ENCODE results near the gene PLCG2. TPM values are rescaled to one million over a fixed set of nuclear protein-coding genes. Genes with fewer than 3 reads are reported as not detected.

PLCG2 gene
- polyA plus RNA-seq, 1 experiment, result 0.22 TPM

- CTCF ChIA-PET, result no interaction called here
- TF ChIP-seq CTCF (IDR thresholded peaks at IDR 0.05; ENCODE audit: insufficient read depth, low read depth, low read length), result no peak
- no peaks in the 10 kb centered on the region for H3K36me3 ChIP-seq (ENCODE audit: control insufficient read depth, insufficient read depth, low read length)
- no peaks in the 10 kb centered on the region for H3K27me3 ChIP-seq (ENCODE audit: control insufficient read depth, insufficient read depth, low read length)
- POLR2A ChIA-PET, result no interaction called here
- no peak overlapping the region for H3K4me3 ChIP-seq (ENCODE audit: low read depth, low read length)
- no peak for DNase-seq (ENCODE audit: low read depth)
Measured at GRCh38 chr16:81987121-81987520, 208.0 kb downstream of the PLCG2 start.

- Histone ChIP-seq H3K36me3 (ENCODE audit: control insufficient read depth, insufficient read depth, low read length) (no peaks in the 10 kb centered on the region), H3K27me3 (ENCODE audit: control insufficient read depth, insufficient read depth, low read length) (no peaks in the 10 kb centered on the region), H3K4me3 (ENCODE audit: low read depth, low read length) (no peak overlapping the region)
- no peak for DNase-seq (ENCODE audit: low read depth)
- CTCF ChIA-PET, result no interaction called here
- no peak for TF ChIP-seq CTCF (IDR thresholded peaks at IDR 0.05; ENCODE audit: insufficient read depth, low read depth, low read length)
- POLR2A ChIA-PET, result no interaction called here
Measured at GRCh38 chr16:81987706-81988105, 208.6 kb downstream of the PLCG2 start.

GRCh38 chr16:81992859-81993258 lies 213.8 kb downstream of the PLCG2 start:
- H3K36me3 ChIP-seq (ENCODE audit: control insufficient read depth, insufficient read depth, low read length), result no peaks in the 10 kb centered on the region
- H3K4me3 ChIP-seq (ENCODE audit: low read depth, low read length), result no peak overlapping the region
- no peaks in the 10 kb centered on the region for H3K27me3 ChIP-seq (ENCODE audit: control insufficient read depth, insufficient read depth, low read length)
- DNase-seq (ENCODE audit: low read depth), result no peak
- ChIA-PET CTCF (no interaction called here), POLR2A (no interaction called here)
- no peak for TF ChIP-seq CTCF (IDR thresholded peaks at IDR 0.05; ENCODE audit: insufficient read depth, low read depth, low read length)

- CTCF ChIA-PET, result interaction anchor here (0.7 to 1.3 kb wide), 2 partner anchors 37 to 237 kb away, joined by 3 to 4 read pairs; no protein-coding TSS in a partner anchor
- POLR2A ChIA-PET, result no interaction called here
- TF ChIP-seq CTCF (IDR thresholded peaks at IDR 0.05; ENCODE audit: insufficient read depth, low read depth, low read length), result no peak
Measured at GRCh38 chr16:81994485-81994884, 215.4 kb downstream of the PLCG2 start.

GRCh38 chr16:81995651-81996050 lies 216.6 kb downstream of the PLCG2 start:
- peak; percentile 17 for DNase-seq (ENCODE audit: low read depth)
- Histone ChIP-seq H3K27me3 (ENCODE audit: control insufficient read depth, insufficient read depth, low read length) (no peaks in the 10 kb centered on the region), H3K36me3 (ENCODE audit: control insufficient read depth, insufficient read depth, low read length) (no peaks in the 10 kb centered on the region), H3K4me3 (ENCODE audit: low read depth, low read length) (no peak overlapping the region)
- ChIA-PET POLR2A (no interaction called here), CTCF (interaction anchor here (1.3 to 2.8 kb wide), 2 partner anchors 54 to 235 kb away, joined by 4 to 16 read pairs; no protein-coding TSS in a partner anchor)
- TF ChIP-seq CTCF (IDR thresholded peaks at IDR 0.05; ENCODE audit: insufficient read depth, low read depth, low read length), result no peak

More at GRCh38 chr16:81994485-81994884, 215.4 kb downstream of the PLCG2 start:
- no peaks in the 10 kb centered on the region for H3K27me3 ChIP-seq (ENCODE audit: control insufficient read depth, insufficient read depth, low read length)
- H3K4me3 ChIP-seq (ENCODE audit: low read depth, low read length), result no peak overlapping the region
- DNase-seq (ENCODE audit: low read depth), result no peak
- H3K36me3 ChIP-seq (ENCODE audit: control insufficient read depth, insufficient read depth, low read length), result no peaks in the 10 kb centered on the region
